Measurements from ENCODE around the gene NIPBL. TPM values are rescaled to one million over a fixed set of nuclear protein-coding genes. Genes with fewer than 3 reads are reported as not detected.
A peak's percentile ranks its signal among the peaks of the same experiment; 100 is the strongest.

Gene NIPBL
- total and polyA plus RNA-seq, 8 donors, result 8.1 to 48.1 (median 26.4) TPM

- no peak for DNase-seq
- WGBS, 2 donors, result 41 to 53% methylated on average over 2 of the region's 2 CpGs
- intact Hi-C loops (cut with DNase I), result no loop called here
- no peak for TF ChIP-seq CTCF (IDR thresholded peaks at IDR 0.05)
- no peaks in the 10 kb centered on the region for H3K27me3 ChIP-seq
- no peak overlapping the region for H3K4me3 ChIP-seq
- H3K27ac ChIP-seq, result no peak overlapping the region
- no peak for FAIRE-seq
- no peak for ATAC-seq
- H3K9me3 ChIP-seq, result no peaks in the 10 kb centered on the region
- no peaks in the 10 kb centered on the region for H3K36me3 ChIP-seq
- peaks cover 7 to 14% (median 12%) of the 10 kb centered on the region in 3 donors for H3K4me1 ChIP-seq
Observed at GRCh38 chr5:36919238-36919637, 42.7 kb downstream of the NIPBL start.

GRCh38 chr5:36919650-36920049 lies 43.1 kb downstream of the NIPBL start:
- H3K27me3 ChIP-seq, result no peaks in the 10 kb centered on the region
- no peak for TF ChIP-seq CTCF (IDR thresholded peaks at IDR 0.05)
- no peak overlapping the region for H3K4me3 ChIP-seq
- ATAC-seq, result no peak
- no peak for DNase-seq
- H3K36me3 ChIP-seq, result no peaks in the 10 kb centered on the region
- peaks cover 8 to 14% (median 12%) of the 10 kb centered on the region in 3 donors for H3K4me1 ChIP-seq
- no peak for FAIRE-seq
- no peak overlapping the region for H3K27ac ChIP-seq
- intact Hi-C loops (cut with DNase I), result no loop called here
- no peaks in the 10 kb centered on the region for H3K9me3 ChIP-seq

- FAIRE-seq, result no peak
Observed at GRCh38 chr5:36928947-36929346, 52.4 kb downstream of the NIPBL start.

GRCh38 chr5:36929438-36929837 lies 52.9 kb downstream of the NIPBL start:
- Histone ChIP-seq H3K4me3 (no peak overlapping the region), H3K36me3 (no peaks in the 10 kb centered on the region), H3K27ac (no peak overlapping the region), H3K9me3 (no peaks in the 10 kb centered on the region), H3K4me1 (peaks cover 6 to 26% (median 23%) of the 10 kb centered on the region in 3 donors), H3K27me3 (no peaks in the 10 kb centered on the region)
- DNase-seq (no peak), FAIRE-seq (no peak), ATAC-seq (no peak)
- intact Hi-C loops (cut with DNase I), result no loop called here
- no peak for TF ChIP-seq CTCF (IDR thresholded peaks at IDR 0.05)

More at GRCh38 chr5:36928947-36929346, 52.4 kb downstream of the NIPBL start:
- Histone ChIP-seq H3K36me3 (no peaks in the 10 kb centered on the region), H3K27me3 (no peaks in the 10 kb centered on the region), H3K9me3 (no peaks in the 10 kb centered on the region), H3K4me3 (no peak overlapping the region), H3K27ac (no peak overlapping the region), H3K4me1 (peaks cover 6 to 26% (median 23%) of the 10 kb centered on the region in 3 donors)
- peak in 2 of 4 donors; percentile 17 to 21 for ATAC-seq
- intact Hi-C loops (cut with DNase I), result no loop called here
- DNase-seq, result no peak
- no peak for TF ChIP-seq CTCF (IDR thresholded peaks at IDR 0.05)
- 3 to 7% methylated on average over 1 of the region's 1 CpG for WGBS, 2 donors

- no peak for ATAC-seq
- H3K27me3 ChIP-seq, result no peaks in the 10 kb centered on the region
- H3K9me3 ChIP-seq, result no peaks in the 10 kb centered on the region
- 88 to 96% methylated on average over 4 of the region's 4 CpGs for WGBS, 2 donors
- no peak for DNase-seq
- peaks cover 6 to 26% (median 23%) of the 10 kb centered on the region in 3 donors for H3K4me1 ChIP-seq
- no peaks in the 10 kb centered on the region for H3K36me3 ChIP-seq
- intact Hi-C loops (cut with DNase I), result loop anchor here in 1 of 3 donors (10.0 kb wide), 1 partner anchor 47 kb away; no protein-coding TSS in a partner anchor
- no peak for FAIRE-seq
- TF ChIP-seq CTCF (IDR thresholded peaks at IDR 0.05), result no peak
- no peak overlapping the region for H3K4me3 ChIP-seq
- no peak overlapping the region for H3K27ac ChIP-seq
Observed at GRCh38 chr5:36932056-36932455, 55.5 kb downstream of the NIPBL start.

Data from pancreas (tissue), 10 donors.